H9 (cell line): ENCODE measurements around the gene SLC22A6. TPM values are rescaled to one million over a fixed set of nuclear protein-coding genes. Genes with fewer than 3 reads are reported as not detected.

Experiments used
- DNase-seq: peaks from one replicate; pipeline ENCODE4 v3.0.0-alpha.2; 2017
- H2AFZ ChIP-seq: one replicate; pipeline ENCODE4 v1.6.1; 2013; ENCODE audit warnings: mild to moderate bottlenecking, low read length, control low read depth, moderate library complexity
- H2AK5ac ChIP-seq: 2 replicates; pipeline ENCODE4 v1.6.1; 2013; ENCODE audit warnings: low read length, control low read depth, mixed read lengths; ENCODE audit not compliant: insufficient read length
- H2BK120ac ChIP-seq: one replicate; pipeline ENCODE4 v1.6.1; 2013; ENCODE audit warnings: low read depth, mild to moderate bottlenecking, low read length, control low read depth, inconsistent platforms; ENCODE audit not compliant: poor library complexity, severe bottlenecking
- H2BK12ac ChIP-seq: 2 replicates; pipeline ENCODE4 v1.6.1; 2013; ENCODE audit warnings: low read length, control low read depth, mixed read lengths, low read depth; ENCODE audit not compliant: insufficient read length
- H2BK15ac ChIP-seq: 2 replicates; pipeline ENCODE4 v1.6.1; 2013; ENCODE audit warnings: low read depth, low read length, control low read depth
- H2BK20ac ChIP-seq: one replicate; pipeline ENCODE4 v1.6.1; 2013; ENCODE audit warnings: low read depth, mild to moderate bottlenecking, low read length, control low read depth, inconsistent platforms; ENCODE audit not compliant: poor library complexity, severe bottlenecking
- H2BK5ac ChIP-seq: 2 replicates; pipeline ENCODE4 v1.6.1; 2013; ENCODE audit warnings: low read length, control low read depth, mixed read lengths; ENCODE audit not compliant: insufficient read length
- H3K14ac ChIP-seq: 2 replicates; pipeline ENCODE4 v1.6.1; 2013; ENCODE audit warnings: low read length, control low read depth; ENCODE audit not compliant: insufficient read depth
- H3K18ac ChIP-seq: 2 replicates; pipeline ENCODE4 v1.6.1; 2013; ENCODE audit warnings: low read depth, mild to moderate bottlenecking, mixed read lengths, low read length, control low read depth; ENCODE audit not compliant: insufficient read length
- H3K23ac ChIP-seq: 2 replicates; pipeline ENCODE4 v1.6.1; 2013; ENCODE audit warnings: low read length, control low read depth, mixed read lengths, low read depth; ENCODE audit not compliant: insufficient read length
- H3K23me2 ChIP-seq: 2 replicates; pipeline ENCODE4 v1.6.1; 2013; ENCODE audit warnings: low read depth, mild to moderate bottlenecking, mixed read lengths, low read length, control low read depth; ENCODE audit not compliant: insufficient read length, poor library complexity, severe bottlenecking
- H3K27ac ChIP-seq: 2 replicates; pipeline ENCODE4 v1.5.1; 2013; ENCODE audit warnings: low read length, control low read depth, mixed read lengths, low read depth; ENCODE audit not compliant: insufficient read length
- H3K27me3 ChIP-seq: 2 replicates; pipeline ENCODE4 v1.6.1; 2013; ENCODE audit warnings: low read length, control low read depth, inconsistent platforms; ENCODE audit not compliant: insufficient read depth
- H3K4ac ChIP-seq: 2 replicates; pipeline ENCODE4 v1.6.1; 2013; ENCODE audit warnings: low read depth, mild to moderate bottlenecking, control low read depth, inconsistent platforms, low read length, moderate library complexity
- H3K4me1 ChIP-seq: 2 replicates; pipeline ENCODE4 v1.6.1; 2013; ENCODE audit warnings: low read length, control low read depth, inconsistent platforms; ENCODE audit not compliant: insufficient read depth
- H3K4me2 ChIP-seq: 2 replicates; pipeline ENCODE4 v1.6.1; 2013; ENCODE audit warnings: low read length, control low read depth, mixed read lengths; ENCODE audit not compliant: insufficient read length, insufficient read depth
- H3K56ac ChIP-seq: 2 replicates; pipeline ENCODE4 v1.6.1; 2013; ENCODE audit warnings: low read depth, mild to moderate bottlenecking, mixed read lengths, low read length, control low read depth; ENCODE audit not compliant: insufficient read length
- H3K79me1 ChIP-seq: 2 replicates; pipeline ENCODE4 v1.6.1; 2013; ENCODE audit warnings: low read depth, mild to moderate bottlenecking, moderate library complexity, low read length, control low read depth, inconsistent platforms; ENCODE audit not compliant: insufficient read depth, poor library complexity, severe bottlenecking
- H3K79me2 ChIP-seq: 2 replicates; pipeline ENCODE4 v1.6.1; 2013; ENCODE audit warnings: low read length, control low read depth, inconsistent platforms; ENCODE audit not compliant: insufficient read depth
- H3K9ac ChIP-seq: 2 replicates; pipeline ENCODE4 v1.6.1; 2013; ENCODE audit warnings: low read length, control low read depth, mixed read lengths; ENCODE audit not compliant: insufficient read length; ENCODE audit errors: extremely low read depth
- H3K9me3 ChIP-seq: one replicate; pipeline ENCODE4 v1.6.1; 2013; ENCODE audit warnings: low read depth, low read length, inconsistent platforms; ENCODE audit not compliant: control insufficient read depth
- H3T11ph ChIP-seq: one replicate; pipeline ENCODE4 v1.6.1; 2013; ENCODE audit warnings: mild to moderate bottlenecking, low read length, control low read depth, inconsistent platforms
- H4K20me1 ChIP-seq: one replicate; pipeline ENCODE4 v1.6.1; 2013; ENCODE audit not compliant: control insufficient read depth, insufficient read length, insufficient read depth
- H4K5ac ChIP-seq: 2 replicates; pipeline ENCODE4 v1.6.1; 2013; ENCODE audit warnings: low read depth, mild to moderate bottlenecking, mixed read lengths, low read length, control low read depth; ENCODE audit not compliant: insufficient read length
- H4K8ac ChIP-seq: replicated peaks from 2 replicates; pipeline ENCODE4 v1.6.1; 2013; ENCODE audit warnings: low read length, control low read depth, mixed read lengths, low read depth; ENCODE audit not compliant: insufficient read length
- H4K91ac ChIP-seq: 2 replicates; pipeline ENCODE4 v1.6.1; 2013; ENCODE audit warnings: low read depth, mild to moderate bottlenecking, moderate library complexity, mixed read lengths, low read length, control low read depth; ENCODE audit not compliant: insufficient read length
- H3K27ac Mint-ChIP-seq, 3 experiments: 2 replicates in 2 of 3; 3 replicates in 1 of 3; pipeline ENCODE4 v1.8.0; 2020 to 2021; ENCODE audit warnings: mixed read lengths in 3 of 3, mild to moderate bottlenecking in 1 of 3, moderate library complexity in 1 of 3
- H3K27me3 Mint-ChIP-seq: 2 replicates; pipeline ENCODE4 v1.8.0; 2021; ENCODE audit warnings: low read depth, mild to moderate bottlenecking, moderate library complexity, mixed read lengths
- H3K36me3 Mint-ChIP-seq, 3 experiments: 2 replicates in 2 of 3; 3 replicates in 1 of 3; pipeline ENCODE4 v1.8.0; 2020 to 2021; ENCODE audit warnings: low read depth in 3 of 3, mixed read lengths in 3 of 3; ENCODE audit not compliant: insufficient read depth in 1 of 3
- H3K4me1 Mint-ChIP-seq, 2 experiments: 2 replicates each; pipeline ENCODE4 v1.8.0; 2020; ENCODE audit warnings: mixed read lengths in 2 of 2
- H3K4me3 Mint-ChIP-seq, 2 experiments: 2 replicates in 1 of 2; 3 replicates in 1 of 2; pipeline ENCODE4 v1.8.0; 2020 to 2021; ENCODE audit warnings: mild to moderate bottlenecking in 2 of 2, mixed read lengths in 2 of 2, moderate library complexity in 1 of 2
- H3K9me3 Mint-ChIP-seq, 2 experiments: 2 replicates in 1 of 2; 3 replicates in 1 of 2; pipeline ENCODE4 v1.8.0; 2020; ENCODE audit warnings: mild to moderate bottlenecking in 2 of 2, mixed read lengths in 2 of 2, moderate library complexity in 1 of 2
- CTCF ChIP-seq: fragments of 200-600 bp; sonication (generic); conservative IDR thresholded peaks from 3 replicates; pipeline ENCODE4 v1.8.0; 2021; ENCODE audit warnings: antibody characterized with exemption, mild to moderate bottlenecking
- WGBS: extraction: QIAGEN DNeasy Blood & Tissue Kit; methylation state at CpG from one replicate; pipeline ENCODE4 v1.1.7; 2013; ENCODE audit warnings: missing lambda C conversion rate, low lambda C conversion rate, mixed read lengths; ENCODE audit not compliant: insufficient read length; ENCODE audit errors: extremely low coverage; 5-methylcytosine and 5-hydroxymethylcytosine counted together
- total RNA-seq: library from RNA; stranded (reverse); gene quantifications from 2 replicates; pipeline ENCODE4 v1.2.1, GENCODE V29; 2021

SLC22A6 gene
- total RNA-seq, 1 experiment from 2014 or later = not detected

- no peak overlapping the region for H2AK5ac ChIP-seq
- H4K20me1 ChIP-seq = no peaks in the 10 kb centered on the region
- no peaks in the 10 kb centered on the region; the same call in 1 of the 2 replicates for H3K4me1 ChIP-seq
- no peak overlapping the region for H2AFZ ChIP-seq
- no peak overlapping the region for H3T11ph ChIP-seq
- H3K56ac ChIP-seq = no peak overlapping the region
- H3K27me3 ChIP-seq = no peaks in the 10 kb centered on the region; the same call in 1 of the 2 replicates
- no peak overlapping the region for H3K27ac ChIP-seq
- H3K18ac ChIP-seq = no peak overlapping the region
- Mint-ChIP-seq H3K27ac (no peak overlapping the region), H3K4me3 (no peak overlapping the region; a peak in 1 of 5 replicates), H3K4me1 (peaks cover 16 to 31% of the 10 kb centered on the region in 2 experiments), H3K9me3 (peaks cover 7 to 9% of the 10 kb centered on the region in 2 experiments), H3K36me3 (peaks cover 4 to 9% (median 9%) of the 10 kb centered on the region in 3 experiments; a peak in 6 of 7 replicates), H3K27me3 (peaks cover 30% of the 10 kb centered on the region)
- H3K14ac ChIP-seq = no peak overlapping the region
- H3K79me2 ChIP-seq = no peaks in the 10 kb centered on the region
- no CpG with 5 or more reads among the region's 13 CpGs for WGBS
- no peak overlapping the region for H3K4ac ChIP-seq
- no peak overlapping the region for H4K91ac ChIP-seq
- no peak overlapping the region for H2BK20ac ChIP-seq
- no peak overlapping the region for H3K23ac ChIP-seq
- H2BK120ac ChIP-seq = no peak overlapping the region
- H2BK12ac ChIP-seq = no peak overlapping the region
- H3K79me1 ChIP-seq = no peaks in the 10 kb centered on the region
- no peak overlapping the region for H3K4me2 ChIP-seq
- no peak overlapping the region for H4K8ac ChIP-seq
- H2BK15ac ChIP-seq = no peak overlapping the region
- no peak overlapping the region for H3K9ac ChIP-seq
- no peak overlapping the region for H4K5ac ChIP-seq
- no peaks in the 10 kb centered on the region for H3K9me3 ChIP-seq
- H2BK5ac ChIP-seq = no peak overlapping the region
- H3K23me2 ChIP-seq = no peaks in the 10 kb centered on the region
- no peak for DNase-seq
- no peak for TF ChIP-seq CTCF
Observed at GRCh38 chr11:62933285-62933684, 51.5 kb downstream of the SLC22A6 start.
